Activated CD4-positive, alpha-beta T cell treated with anti-CD3 and anti-CD28 coated beads, Interleukin-2, amount 50 U/mL, for 1 hour (primary cell): Measurements from ENCODE around the gene FAM53A.

Source experiments
- DNase-seq: peaks from one replicate; pipeline ENCODE4 v3.0.0-alpha.2; 2020

Gene FAM53A

DNA sequence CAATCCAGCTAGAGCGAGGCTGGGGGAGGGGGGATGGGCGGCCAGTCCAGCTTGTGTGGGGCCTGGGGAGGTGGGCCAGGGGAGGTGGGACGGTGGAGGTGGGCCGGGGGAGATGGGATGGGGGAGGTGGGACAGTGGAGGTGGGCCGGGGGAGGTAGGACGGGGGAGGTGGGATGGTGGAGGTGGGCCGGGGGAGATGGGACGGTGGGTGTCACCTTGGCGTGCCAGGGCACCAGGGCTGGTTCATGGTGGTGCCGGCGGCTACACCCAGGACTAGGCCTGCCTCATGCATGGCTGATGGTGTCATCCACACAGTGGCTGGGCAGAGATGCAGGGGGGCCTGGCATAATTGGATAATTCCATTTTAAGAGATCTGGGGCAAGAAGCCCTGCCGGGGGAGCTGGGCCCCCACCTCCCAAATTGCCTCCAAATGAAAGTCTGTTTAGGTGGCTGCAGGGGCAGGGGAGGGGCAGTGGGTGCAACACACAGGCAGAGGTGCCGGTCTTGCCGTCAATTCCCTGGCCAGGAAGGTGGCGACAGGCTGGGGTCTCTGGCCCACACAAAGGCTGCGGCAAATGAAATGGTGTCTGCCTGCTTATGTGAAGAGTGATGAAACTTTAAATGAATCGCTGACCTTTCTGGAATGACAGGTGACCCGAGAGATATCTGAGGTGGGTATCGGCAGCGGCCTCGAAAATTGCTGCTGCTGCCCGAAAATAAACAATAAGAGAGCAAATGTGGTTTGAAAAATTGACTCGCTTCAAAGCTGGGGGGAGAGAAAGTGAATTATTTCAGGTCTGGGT, 82.1 kb downstream of the FAM53A start:
- DNase-seq: no peak

DNA sequence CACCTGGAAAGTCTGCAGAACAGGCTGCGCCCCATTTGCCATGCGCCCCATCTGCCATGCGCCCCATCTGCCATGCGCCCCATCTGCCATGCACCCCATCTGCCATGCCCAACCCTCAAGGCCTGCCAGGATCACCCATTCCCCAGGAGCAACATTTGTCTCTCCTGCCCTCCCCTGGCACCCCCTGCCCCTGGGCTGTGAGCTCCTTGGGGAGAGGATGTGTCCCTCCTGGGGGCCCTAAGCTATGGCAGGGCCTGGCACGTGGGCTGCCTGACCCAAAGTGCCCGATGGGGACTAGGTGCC, 82.6 kb downstream of the FAM53A start:
- no peak for DNase-seq

- DNase-seq: no peak
These were observed 83.1 kb downstream of the FAM53A start for GRCh38 chr4:1600811-1601532.

DNA sequence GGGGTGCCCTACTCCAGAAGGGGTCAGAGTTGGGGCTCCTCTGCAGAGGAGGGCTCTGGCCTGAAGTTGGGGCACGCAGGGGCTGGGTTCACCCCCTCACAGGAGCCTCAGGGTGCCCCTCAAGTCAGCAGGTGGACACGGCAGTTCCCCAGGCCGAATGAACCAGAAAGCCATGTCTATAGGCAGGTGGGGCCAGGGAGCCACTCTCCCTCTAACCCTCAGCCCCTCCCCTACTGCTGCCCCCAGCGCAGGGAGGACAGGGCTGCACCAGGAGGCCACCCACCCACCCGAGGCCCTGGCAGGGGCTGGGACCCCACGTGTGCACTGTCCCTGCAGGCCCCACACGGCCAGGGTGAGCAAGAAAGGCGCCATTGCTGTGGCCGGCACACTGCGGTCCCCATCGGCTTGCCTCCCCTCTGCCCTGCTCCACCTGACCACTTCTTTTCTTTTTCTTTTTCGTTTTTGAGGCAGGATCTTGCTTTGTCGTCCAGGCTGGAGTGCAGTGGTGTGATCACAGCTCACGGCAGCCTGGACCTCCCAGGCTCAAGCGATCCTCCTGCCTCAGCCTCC, 83.8 kb downstream of the FAM53A start:
- DNase-seq: no peak

GRCh38 chr4:1599491-1600210, 84.5 kb downstream of the FAM53A start:
- no peak for DNase-seq

DNA sequence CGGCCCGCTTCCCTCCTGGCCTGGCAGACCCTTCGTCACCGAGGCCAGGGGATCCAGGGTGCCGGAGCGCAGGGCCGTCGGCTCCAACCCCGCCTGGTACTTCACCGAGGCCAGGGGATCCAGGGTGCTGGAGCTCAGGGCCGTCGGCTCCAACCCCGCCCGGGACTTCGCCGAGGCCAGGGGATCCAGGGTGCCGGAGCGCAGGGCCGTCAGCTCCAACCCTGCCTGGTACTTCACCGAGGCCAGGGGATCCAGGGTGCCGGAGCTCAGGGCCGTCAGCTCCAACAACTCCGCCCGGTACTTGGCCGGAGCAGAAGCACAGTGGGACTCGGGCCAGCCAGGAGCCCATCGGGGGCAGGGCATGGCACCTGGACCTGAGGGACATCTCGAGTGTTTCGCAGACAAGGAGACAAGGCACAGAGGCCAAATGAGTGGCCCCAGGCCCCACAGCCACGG, 85.1 kb downstream of the FAM53A start:
- DNase-seq: no peak

DNA sequence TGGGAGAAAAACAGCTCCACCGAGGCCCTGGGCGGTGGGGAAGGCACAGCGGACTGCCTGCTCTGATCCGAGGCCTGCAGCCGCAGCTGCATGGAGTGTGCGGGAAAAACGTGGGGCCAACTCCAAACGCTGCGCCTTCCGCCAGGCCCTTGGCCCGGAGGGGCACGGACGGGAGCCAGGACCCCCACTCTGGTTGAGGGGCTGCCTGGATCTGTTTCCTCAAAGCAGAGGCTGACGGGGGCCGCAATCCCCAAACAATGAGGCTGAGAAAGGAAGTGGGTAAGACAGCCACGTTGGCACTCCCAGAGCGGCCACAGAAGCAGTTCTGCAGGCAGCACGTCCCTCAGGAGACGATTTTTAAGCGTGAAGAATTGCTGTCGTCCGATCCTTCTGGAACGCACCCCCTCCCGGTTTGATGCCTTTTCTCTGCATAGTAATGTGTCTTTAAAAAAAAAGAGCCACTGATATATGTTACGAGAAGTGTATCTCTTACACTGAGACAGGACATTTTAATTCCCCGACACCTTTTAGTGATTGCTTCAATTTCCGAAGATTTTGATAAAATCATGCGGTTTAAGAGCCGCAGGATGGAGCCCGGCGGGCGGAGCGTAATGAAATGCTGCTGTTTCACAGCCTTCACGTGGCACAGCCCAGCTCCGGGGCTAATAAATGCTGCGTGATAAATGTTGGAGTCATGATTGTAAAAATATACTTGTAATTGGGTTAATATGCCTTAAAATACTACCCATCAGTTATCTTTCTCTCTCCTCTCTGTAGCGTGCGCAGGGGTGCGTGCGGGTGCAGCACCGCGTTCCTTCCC, 85.7 kb downstream of the FAM53A start:
- DNase-seq: no peak

GRCh38 chr4:1597021-1597931, 86.8 kb downstream of the FAM53A start:
- no peak for DNase-seq

DNA sequence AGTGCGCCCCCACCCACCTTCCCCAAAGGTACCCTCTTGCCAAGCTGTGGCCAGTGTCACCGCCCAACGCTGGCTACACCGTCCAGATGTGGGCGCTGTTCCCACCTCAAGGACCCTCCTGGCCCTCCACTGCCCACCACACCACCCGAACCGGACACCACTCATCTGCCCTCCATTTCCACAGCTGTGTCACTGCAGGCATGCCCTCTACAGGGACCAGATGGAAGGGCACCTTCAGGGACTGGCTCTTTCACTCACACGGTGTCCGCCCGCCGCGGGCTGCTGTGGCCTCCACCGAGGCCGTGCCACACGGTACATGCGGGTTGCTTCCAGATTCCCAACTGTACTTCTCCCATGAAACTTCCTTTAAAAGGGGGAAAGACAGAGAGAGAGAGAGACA, 87.7 kb downstream of the FAM53A start:
- DNase-seq: no peak

GRCh38 chr4:1595789-1596325, 88.3 kb downstream of the FAM53A start:
- DNase-seq: no peak

DNA sequence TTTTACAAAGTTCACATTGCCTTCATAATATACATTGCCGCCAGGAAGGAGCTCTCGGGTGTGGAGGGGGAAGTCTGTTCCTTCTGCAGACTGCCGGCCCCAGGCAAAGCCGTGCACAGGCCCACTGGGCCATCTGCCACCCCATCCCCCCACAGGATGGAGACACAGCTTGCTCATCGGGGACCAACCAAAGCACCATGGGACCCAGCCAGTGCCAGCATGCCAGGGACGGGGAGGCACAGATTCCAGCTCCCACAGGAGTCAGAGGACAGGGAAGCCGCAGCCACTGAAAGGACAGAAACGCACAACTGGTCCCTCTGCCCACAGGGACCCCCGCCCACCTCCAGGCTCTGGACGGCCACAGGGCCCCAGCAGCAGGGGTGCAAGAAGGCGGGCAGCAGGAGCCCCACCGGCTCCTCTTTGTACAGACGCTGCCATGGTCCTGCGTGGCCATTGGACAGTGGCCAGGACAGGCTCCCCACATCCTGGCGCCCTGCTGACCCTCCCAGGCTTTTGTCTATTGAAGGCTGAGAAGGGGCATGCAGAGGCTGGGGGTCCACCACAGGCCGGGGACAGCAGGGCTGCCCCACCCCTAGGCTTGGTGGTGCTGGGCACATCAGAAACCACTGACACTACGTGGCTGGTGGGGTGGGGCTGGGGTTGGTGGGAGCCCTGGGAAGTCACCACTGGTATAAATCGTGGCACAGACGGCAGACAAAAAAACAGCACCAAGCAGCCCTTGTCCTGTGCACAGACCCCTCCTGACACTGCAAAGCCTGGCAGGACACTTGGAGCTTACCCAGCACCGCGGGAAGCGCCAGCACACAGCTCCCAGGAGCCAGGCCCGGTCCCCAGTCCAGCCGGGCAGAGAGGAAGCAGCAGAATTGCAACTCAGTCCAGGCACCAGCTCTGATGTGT, 89.0 kb downstream of the FAM53A start:
- no peak for DNase-seq

DNA sequence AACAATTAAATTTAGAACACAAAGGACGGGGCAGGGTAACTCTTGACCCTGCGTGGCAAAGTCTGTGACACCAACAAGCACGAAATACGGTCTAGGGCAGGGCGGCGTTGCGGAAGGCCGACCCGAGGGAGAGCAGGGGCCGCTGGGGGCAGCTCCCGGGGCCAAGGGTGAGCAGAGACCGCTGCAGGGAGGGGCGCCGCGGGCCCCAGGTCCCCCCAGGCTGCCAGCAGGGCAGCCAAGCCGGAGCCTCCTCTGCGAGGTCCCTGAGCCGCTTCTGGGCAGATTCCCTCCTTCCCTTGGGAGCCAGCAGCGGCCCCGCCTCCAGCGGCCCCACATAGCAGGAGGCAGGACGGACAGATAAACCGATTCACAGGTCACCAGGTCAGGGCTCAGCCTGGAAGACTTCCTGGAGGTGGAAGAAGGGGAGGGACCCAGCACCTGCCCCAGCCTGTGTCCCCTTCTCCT, 90.2 kb downstream of the FAM53A start:
- no peak for DNase-seq

DNA sequence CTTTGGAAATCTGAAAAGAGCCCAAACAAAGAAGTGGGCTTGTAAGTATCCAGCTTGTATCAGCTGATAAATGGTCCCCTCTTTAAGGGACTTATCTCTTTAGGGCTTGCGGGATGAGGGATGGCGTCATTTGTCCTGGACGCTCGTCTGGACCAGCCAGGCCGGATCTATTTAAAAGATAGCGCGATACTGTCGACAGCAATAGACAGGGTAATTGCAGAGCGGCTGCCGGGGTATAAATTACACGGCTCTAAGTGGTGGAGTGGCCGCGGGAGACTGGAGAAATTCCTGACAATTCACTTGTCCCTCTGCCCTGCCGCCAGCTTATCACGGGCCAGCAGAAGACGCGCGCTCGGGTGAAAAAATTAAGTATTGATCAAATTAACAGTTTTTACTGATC, 90.7 kb downstream of the FAM53A start:
- no peak for DNase-seq

DNA sequence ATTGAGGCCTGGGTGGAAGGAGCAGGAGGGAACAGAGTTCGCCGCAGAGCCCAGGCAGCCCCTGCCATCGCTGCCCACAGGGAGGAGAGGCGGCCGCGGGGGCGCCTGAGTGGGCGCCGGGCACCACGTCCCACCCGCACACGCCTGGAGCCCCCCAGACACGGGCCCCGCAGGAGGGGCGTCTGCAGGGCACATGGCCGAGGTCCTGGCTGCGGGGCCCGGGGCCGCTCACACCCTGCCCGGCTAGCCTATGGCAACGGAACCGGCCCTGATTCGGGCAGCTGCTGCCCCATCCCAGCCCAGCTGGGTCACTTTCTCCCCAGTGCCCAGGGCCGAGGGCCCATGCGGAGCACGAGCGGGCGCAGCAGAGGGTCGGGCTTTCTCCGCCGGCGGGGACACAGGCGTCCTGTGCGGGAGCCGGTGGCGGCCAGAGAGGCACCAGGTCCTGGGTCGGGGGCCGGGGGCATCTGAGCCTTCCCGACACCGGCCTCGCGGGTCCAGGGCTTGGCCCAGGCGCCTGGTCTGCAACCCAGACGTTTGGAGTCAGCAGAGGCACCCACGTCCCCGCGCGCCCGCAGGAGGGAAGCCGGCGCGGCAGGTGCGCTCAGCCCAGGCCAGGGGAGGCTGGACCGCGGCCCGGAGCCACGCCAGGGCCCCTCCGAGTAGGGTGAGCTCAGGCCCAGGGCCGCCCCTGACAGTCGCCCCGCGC, 91.2 kb downstream of the FAM53A start:
- DNase-seq: no peak

- DNase-seq: no peak
These were observed 91.9 kb downstream of the FAM53A start for GRCh38 chr4:1592068-1592708.

DNA sequence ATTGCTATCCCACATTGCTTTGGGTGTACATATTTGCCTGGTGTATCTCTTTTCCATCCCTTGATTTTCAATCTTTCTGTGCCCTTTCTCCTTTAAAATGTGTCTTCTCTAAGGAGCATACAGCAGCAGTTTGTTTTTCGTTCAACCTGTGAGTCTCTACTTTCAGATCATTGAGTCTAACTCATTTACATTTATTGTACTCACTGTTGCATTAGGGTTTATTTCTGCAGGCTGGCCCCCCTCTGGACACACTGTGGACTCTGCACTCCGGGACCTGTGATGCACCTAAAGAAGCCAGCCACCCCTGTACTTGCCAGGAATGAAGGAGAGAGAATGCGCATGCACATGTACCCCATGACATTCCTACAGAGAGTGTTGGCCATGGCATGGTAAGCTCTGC, 93.0 kb downstream of the FAM53A start:
- no peak for DNase-seq

DNA sequence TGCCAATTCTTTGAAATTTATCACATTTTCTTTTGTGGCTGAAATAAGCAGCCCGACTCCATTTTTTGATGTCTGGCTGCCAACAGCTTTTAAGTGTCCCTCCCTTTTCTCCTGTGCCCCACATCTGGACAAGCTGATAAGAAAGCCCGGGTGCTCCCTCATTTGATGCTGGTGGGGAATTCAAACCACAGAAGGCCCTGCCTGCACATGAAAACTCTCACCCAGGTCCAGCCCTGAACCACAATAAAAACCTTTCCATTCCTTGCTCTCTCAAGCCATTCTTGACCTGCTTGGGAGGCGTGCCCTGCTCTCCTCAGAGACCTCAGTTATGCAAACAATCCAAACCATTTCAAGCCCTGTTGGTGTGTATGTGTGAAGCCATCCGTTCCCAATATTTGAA, 93.9 kb downstream of the FAM53A start:
- DNase-seq: no peak
